B cell (primary cell): ENCODE data around the gene NUDT7. TPM values are rescaled to one million over a fixed set of nuclear protein-coding genes. Genes with fewer than 3 reads are reported as not detected.

ENCODE experiments used
- ATAC-seq: fragments of 200-7000 bp; cut with Tn5 transposase; one replicate; pipeline ENCODE4 v1.10.0; 2021; ENCODE audit warnings: low read depth, mild to moderate bottlenecking, moderate number of reproducible peaks, moderate library complexity
- CTCF ChIA-PET: fragments of 350-600 bp; sonication (Branson Sonifier 250); formaldehyde crosslinking; loops from one replicate; lab custom pipeline; 2021; ENCODE audit warnings: antibody characterized with exemption, inconsistent platforms; lab: Charles Lee
- POLR2A ChIA-PET: fragments of 350-600 bp; sonication (Branson Sonifier 250); formaldehyde crosslinking; loops from one replicate; lab custom pipeline; 2021; ENCODE audit warnings: antibody characterized with exemption; lab: Charles Lee
- DNase-seq: peaks from one replicate; pipeline ENCODE4 v3.0.0; 2013
- H2AFZ ChIP-seq: 2 replicates; pipeline ENCODE4 v1.6.1; 2012; ENCODE audit warnings: mild to moderate bottlenecking, low read depth, low read length; ENCODE audit not compliant: insufficient read depth, poor library complexity, severe bottlenecking
- H3K27ac ChIP-seq, 2 donors: 1 replicate in 1 of 2; 2 replicates in 1 of 2; pipeline ENCODE4 v1.5.1; 2012 to 2013; ENCODE audit warnings: low read length in 2 of 2, mild to moderate bottlenecking in 2 of 2, moderate library complexity in 1 of 2
- H3K27me3 ChIP-seq, 4 experiments: fragments of 200-600 bp in 1 of 4; sonication (generic) in 1 of 4; replicated peaks in 1 of 4; 1 replicate in 2 of 4; 2 replicates in 2 of 4; pipeline versions ENCODE4 v1.6.1 to v1.7.0; 2013 to 2016; ENCODE audit warnings: low read length in 3 of 4, mild to moderate bottlenecking in 2 of 4, mixed read lengths in 1 of 4, moderate library complexity in 1 of 4; ENCODE audit not compliant: insufficient read depth in 4 of 4, control insufficient read depth in 3 of 4; ENCODE audit errors: control extremely low read depth in 1 of 4
- H3K36me3 ChIP-seq, 2 experiments: replicated peaks in 1 of 2; 1 replicate in 1 of 2; 2 replicates in 1 of 2; pipeline versions ENCODE4 v1.6.1 to v1.7.1; 2013; ENCODE audit warnings: low read length in 1 of 2; ENCODE audit not compliant: insufficient read depth in 2 of 2, control insufficient read depth in 1 of 2; ENCODE audit errors: control extremely low read depth in 1 of 2, extremely low read depth in 1 of 2
- H3K4me1 ChIP-seq, 2 donors: fragments of 200-600 bp in 1 of 2; sonication (generic) in 1 of 2; 1 replicate in 1 of 2; 2 replicates in 1 of 2; pipeline versions ENCODE4 v1.5.1 to v1.6.1; 2013 to 2017; ENCODE audit warnings: low read length in 2 of 2; ENCODE audit not compliant: control insufficient read depth in 2 of 2, insufficient read depth in 2 of 2
- H3K4me2 ChIP-seq: replicated peaks from 2 replicates; pipeline ENCODE3; 2012; ENCODE audit warnings: mild to moderate bottlenecking, low read depth, low read length; ENCODE audit not compliant: poor library complexity, severe bottlenecking
- H3K4me3 ChIP-seq, 5 experiments: fragments of 200-600 bp in 1 of 5; sonication (generic) in 1 of 5; 1 replicate in 3 of 5; 2 replicates in 2 of 5; pipeline versions ENCODE4 v1.5.1 to v1.7.0; 2011 to 2016; ENCODE audit warnings: low read length in 4 of 5, mild to moderate bottlenecking in 4 of 5, low read depth in 2 of 5, control low read depth in 1 of 5, moderate library complexity in 1 of 5; ENCODE audit not compliant: insufficient read depth in 1 of 5; ENCODE audit errors: control extremely low read depth in 1 of 5, extremely low read depth in 1 of 5
- H3K79me2 ChIP-seq: fragments of 200-600 bp; sonication (generic); one replicate; pipeline ENCODE4 v1.6.0; 2016; ENCODE audit warnings: low read length; ENCODE audit not compliant: control insufficient read depth, insufficient read depth
- H3K9ac ChIP-seq: fragments of 200-600 bp; sonication (generic); 2 replicates; pipeline ENCODE4 v1.6.1; 2017; ENCODE audit warnings: mild to moderate bottlenecking, low read length, moderate library complexity
- H3K9me3 ChIP-seq, 3 donors: one replicate each; pipeline versions ENCODE4 v1.6.1 to v1.7.1; 2013; ENCODE audit warnings: low read length in 2 of 3; ENCODE audit not compliant: control insufficient read depth in 2 of 3, insufficient read depth in 1 of 3; ENCODE audit errors: control extremely low read depth in 1 of 3
- H4K20me1 ChIP-seq: 2 replicates; pipeline ENCODE4 v1.6.0; 2012; ENCODE audit warnings: mild to moderate bottlenecking, low read length; ENCODE audit not compliant: insufficient read depth, control insufficient read depth, poor library complexity, severe bottlenecking
- H3K27ac Mint-ChIP-seq: one replicate; pipeline ENCODE4 v1.8.0; 2021; ENCODE audit warnings: mixed read lengths
- H3K27me3 Mint-ChIP-seq: one replicate; pipeline ENCODE4 v1.8.0; 2021; ENCODE audit warnings: mixed read lengths
- H3K4me1 Mint-ChIP-seq: one replicate; pipeline ENCODE4 v1.8.0; 2021; ENCODE audit warnings: mixed read lengths
- H3K4me3 Mint-ChIP-seq: one replicate; pipeline ENCODE4 v1.8.0; 2021; ENCODE audit warnings: mixed read lengths
- H3K9me3 Mint-ChIP-seq: one replicate; pipeline ENCODE4 v1.8.0; 2022; ENCODE audit warnings: mixed read lengths; ENCODE audit not compliant: insufficient read depth
- CTCF ChIP-seq: fragments of 200-600 bp; IDR thresholded peaks from one replicate; pipeline ENCODE4 v1.8.0; 2022; ENCODE audit warnings: antibody characterized with exemption, mild to moderate bottlenecking
- EZH2 ChIP-seq: IDR thresholded peaks from 2 replicates; pipeline ENCODE4 v1.6.1; 2012; ENCODE audit warnings: borderline replicate concordance, low read depth, mild to moderate bottlenecking, moderate library complexity, low read length; ENCODE audit not compliant: insufficient read depth, poor library complexity, severe bottlenecking
- WGBS: methylation state at CpG from one replicate; pipeline ENCODE4 v1.1.5; 2013; ENCODE audit warnings: missing lambda C conversion rate; ENCODE audit not compliant: insufficient coverage; 5-methylcytosine and 5-hydroxymethylcytosine counted together
- intact Hi-C: fragments of 100-400 bp; cut with micrococcal nuclease; formaldehyde crosslinking; loops from one replicate; pipeline ENCODE4 v1.10.0; 2022
- polyA plus RNA-seq: library from polyadenylated mRNA; depleted of rRNA; stranded (reverse); fragments of >200 nt; gene quantifications from 2 replicates; pipeline ENCODE4 v1.2.3, GENCODE V29; 2012
- total RNA-seq, 2 donors: library from RNA; stranded (reverse); fragments of 120-200 nt in 1 of 2; gene quantifications; 1 replicate in 1 of 2; 2 replicates in 1 of 2; pipeline versions ENCODE4 v1.2.3 to v1.2.4, GENCODE V29; 2013 to 2022

NUDT7 gene
- total and polyA plus RNA-seq, 2 donors (not counting 1 experiment from before 2014, with no cell fraction given), result 4.8 to 8.4 TPM

GRCh38 chr16:77736879-77737278 is 14.6 kb downstream of the NUDT7 start:
- no CpG with 5 or more reads among the region's 1 CpG for WGBS
- peak overlapping the region; percentile 12 for H3K4me2 ChIP-seq
- H3K4me1 Mint-ChIP-seq, result peaks cover 22% of the 10 kb centered on the region
- no peaks in the 10 kb centered on the region for H3K27me3 Mint-ChIP-seq
- ChIA-PET CTCF (no interaction called here), POLR2A (no interaction called here)
- H4K20me1 ChIP-seq, result no peaks in the 10 kb centered on the region
- no peaks in the 10 kb centered on the region for H3K79me2 ChIP-seq
- H3K9me3 ChIP-seq, result peaks cover 0 to 6% (median 4%) of the 10 kb centered on the region in 3 donors
- H3K4me1 ChIP-seq, result peaks cover 25 to 27% of the 10 kb centered on the region in 2 donors
- ATAC-seq, result no peak
- no peak overlapping the region for H3K27ac Mint-ChIP-seq
- peak overlapping the region; percentile 33 for H3K4me3 Mint-ChIP-seq
- TF ChIP-seq CTCF (no peak), EZH2 (no peak)
- DNase-seq, result no peak
- H3K9ac ChIP-seq, result no peak overlapping the region
- H2AFZ ChIP-seq, result no peak overlapping the region
- H3K9me3 Mint-ChIP-seq, result peaks cover 2% of the 10 kb centered on the region
- no peaks in the 10 kb centered on the region for H3K27me3 ChIP-seq
- H3K4me3 ChIP-seq, result no peak overlapping the region
- intact Hi-C loops, result no loop called here
- H3K27ac ChIP-seq, result no peak overlapping the region
- H3K36me3 ChIP-seq, result no peaks in the 10 kb centered on the region

- Histone ChIP-seq H3K4me2 (no peak overlapping the region), H3K4me3 (no peak overlapping the region), H3K27ac (no peak overlapping the region), H3K4me1 (peaks cover 25 to 27% of the 10 kb centered on the region in 2 donors), H4K20me1 (no peaks in the 10 kb centered on the region), H3K79me2 (no peaks in the 10 kb centered on the region), H2AFZ (no peak overlapping the region), H3K27me3 (no peaks in the 10 kb centered on the region), H3K9ac (no peak overlapping the region), H3K36me3 (no peaks in the 10 kb centered on the region), H3K9me3 (peaks cover 0 to 6% (median 4%) of the 10 kb centered on the region in 3 donors)
- TF ChIP-seq CTCF, result no peak
- TF ChIP-seq EZH2, result no peak
- Mint-ChIP-seq H3K9me3 (peaks cover 2% of the 10 kb centered on the region), H3K4me3 (no peak overlapping the region), H3K27me3 (no peaks in the 10 kb centered on the region), H3K27ac (no peak overlapping the region), H3K4me1 (peaks cover 22% of the 10 kb centered on the region)
- WGBS, result 94% methylated on average over 6 of the region's 10 CpGs
- no peak for DNase-seq
- intact Hi-C loops, result no loop called here
- ChIA-PET POLR2A (no interaction called here), CTCF (interaction anchor here (0.5 kb wide), 1 partner anchor 283 kb away, joined by 3 read pairs; no protein-coding TSS in a partner anchor)
- ATAC-seq, result no peak
Measured at GRCh38 chr16:77738706-77739558, 16.6 kb downstream of the NUDT7 start.
